IMR-90 (cell line): ENCODE data around the gene SDK1. TPM values are rescaled to one million over a fixed set of nuclear protein-coding genes. Genes with fewer than 3 reads are reported as not detected.

Experiments
- ATAC-seq: fragments of 200-7000 bp; cut with Tn5 transposase; 2 replicates; pipeline ENCODE4 v1.9.1; 2020; ENCODE audit warnings: low read depth, mild to moderate bottlenecking, moderate library complexity
- BruUV-seq: library from RNA; stranded (reverse); fragments of 400-500 nt; replicated peaks from 2 replicates; lab custom pipeline; 2021; lab: Mats Ljungman, UMichigan
- CTCF ChIA-PET: fragments of 300-600 bp; formaldehyde crosslinking; extraction: SDS; loops from one replicate; lab custom pipeline; 2021; ENCODE audit warnings: antibody characterized with exemption; lab: Yijun Ruan, JAX
- POLR2A ChIA-PET: fragments of 300-600 bp; sonication (Branson Sonifier 250); formaldehyde crosslinking; loops from one replicate; lab custom pipeline; 2022; ENCODE audit warnings: antibody characterized with exemption; ENCODE audit not compliant: unreplicated experiment; lab: Charles Lee
- DNase-seq: peaks from one replicate; pipeline ENCODE4 v3.0.0; 2013
- H2AFZ ChIP-seq: replicated peaks from 2 replicates; pipeline ENCODE3; 2013; ENCODE audit warnings: low read length, mild to moderate bottlenecking; ENCODE audit not compliant: poor library complexity
- H2AK5ac ChIP-seq: 2 replicates; pipeline ENCODE4 v1.6.1; 2013; ENCODE audit warnings: low read depth, low read length, inconsistent platforms
- H2AK9ac ChIP-seq: replicated peaks from 2 replicates; pipeline ENCODE3; 2013; ENCODE audit warnings: mild to moderate bottlenecking, low read depth, low read length, moderate library complexity; ENCODE audit not compliant: poor library complexity
- H2BK120ac ChIP-seq: 2 replicates; pipeline ENCODE4 v1.6.1; 2013; ENCODE audit warnings: low read depth, low read length, inconsistent platforms
- H2BK15ac ChIP-seq: 3 replicates; pipeline ENCODE4 v1.6.1; 2013; ENCODE audit warnings: low read depth, low read length, inconsistent platforms
- H2BK20ac ChIP-seq: 2 replicates; pipeline ENCODE4 v1.6.1; 2013; ENCODE audit warnings: low read depth, mild to moderate bottlenecking, inconsistent platforms, low read length, moderate library complexity
- H2BK5ac ChIP-seq: 2 replicates; pipeline ENCODE4 v1.6.1; 2013; ENCODE audit warnings: mild to moderate bottlenecking, low read depth, low read length, inconsistent platforms; ENCODE audit not compliant: poor library complexity, severe bottlenecking
- H3K14ac ChIP-seq: replicated peaks from 2 replicates; pipeline ENCODE4 v1.6.1; 2013; ENCODE audit warnings: low read depth, low read length, inconsistent platforms
- H3K18ac ChIP-seq: 2 replicates; pipeline ENCODE4 v1.6.1; 2013; ENCODE audit warnings: low read depth, low read length, control low read depth
- H3K23ac ChIP-seq: 2 replicates; pipeline ENCODE4 v1.6.1; 2013; ENCODE audit warnings: low read depth, low read length, inconsistent platforms
- H3K27ac ChIP-seq: 2 replicates; pipeline ENCODE4 v1.5.1; 2013; ENCODE audit warnings: mild to moderate bottlenecking, control low read depth, low read length; ENCODE audit not compliant: insufficient read depth
- H3K27me3 ChIP-seq: 2 replicates; pipeline ENCODE4 v1.6.1; 2013; ENCODE audit warnings: low read length; ENCODE audit not compliant: control insufficient read depth, insufficient read depth
- H3K36me3 ChIP-seq: 2 replicates; pipeline ENCODE4 v1.6.1; 2013; ENCODE audit warnings: low read length, mixed read lengths; ENCODE audit not compliant: control insufficient read depth, insufficient read depth
- H3K4ac ChIP-seq: 2 replicates; pipeline ENCODE4 v1.6.1; 2013; ENCODE audit warnings: low read depth, low read length, inconsistent platforms
- H3K4me1 ChIP-seq: 2 replicates; pipeline ENCODE4 v1.6.1; 2013; ENCODE audit warnings: low read length, mixed read lengths; ENCODE audit not compliant: control insufficient read depth, insufficient read depth
- H3K4me2 ChIP-seq: 2 replicates; pipeline ENCODE4 v1.6.1; 2013; ENCODE audit warnings: low read depth, mild to moderate bottlenecking, control low read depth, low read length, moderate library complexity
- H3K4me3 ChIP-seq: 2 replicates; pipeline ENCODE4 v1.5.1; 2013; ENCODE audit warnings: low read depth, mild to moderate bottlenecking, control low read depth, low read length, moderate library complexity; ENCODE audit not compliant: insufficient read depth
- H3K56ac ChIP-seq: 2 replicates; pipeline ENCODE4 v1.6.1; 2013; ENCODE audit warnings: low read length, inconsistent platforms; ENCODE audit not compliant: insufficient read depth; ENCODE audit errors: extremely low read depth
- H3K79me1 ChIP-seq, 2 experiments: 2 replicates each; pipeline ENCODE4 v1.6.1; 2013; ENCODE audit warnings: low read length in 2 of 2, inconsistent platforms in 1 of 2, low read depth in 1 of 2
- H3K9ac ChIP-seq: 2 replicates; pipeline ENCODE4 v1.6.1; 2013; ENCODE audit warnings: low read depth, low read length, control low read depth
- H3K9me1 ChIP-seq: 2 replicates; pipeline ENCODE4 v1.6.1; 2013; ENCODE audit warnings: low read length, inconsistent platforms; ENCODE audit not compliant: insufficient read depth
- H3K9me3 ChIP-seq: 2 replicates; pipeline ENCODE4 v1.6.1; 2013; ENCODE audit warnings: low read length; ENCODE audit not compliant: control insufficient read depth, insufficient read depth
- H4K20me1 ChIP-seq: 2 replicates; pipeline ENCODE4 v1.6.1; 2013; ENCODE audit warnings: low read length, inconsistent platforms; ENCODE audit not compliant: insufficient read depth
- H4K5ac ChIP-seq: 2 replicates; pipeline ENCODE4 v1.6.1; 2013; ENCODE audit warnings: mild to moderate bottlenecking, low read depth, low read length, control low read depth
- H4K8ac ChIP-seq, 2 experiments: 2 replicates each; pipeline ENCODE4 v1.6.1; 2013; ENCODE audit warnings: low read depth in 2 of 2, low read length in 2 of 2, control low read depth in 1 of 2, inconsistent platforms in 1 of 2
- H4K91ac ChIP-seq: 2 replicates; pipeline ENCODE4 v1.6.1; 2013; ENCODE audit warnings: low read depth, low read length, inconsistent platforms; ENCODE audit not compliant: insufficient read depth
- BHLHE40 ChIP-seq: fragments of 150-350 bp; IDR thresholded peaks from 2 replicates; pipeline ENCODE4 v1.6.1; 2016; ENCODE audit warnings: mild to moderate bottlenecking, low read depth, low read length
- CEBPB ChIP-seq: IDR thresholded peaks from 2 replicates; pipeline ENCODE4 v1.6.1; 2012; ENCODE audit warnings: low read depth, low read length, improper control_type of control experiment
- CHD1 ChIP-seq: IDR thresholded peaks from 2 replicates; pipeline ENCODE4 v1.6.1; 2012; ENCODE audit warnings: low read depth, low read length, improper control_type of control experiment
- CTCF ChIP-seq: conservative IDR thresholded peaks from 2 replicates; pipeline ENCODE4 v1.5.1; 2012; ENCODE audit warnings: mild to moderate bottlenecking, low read depth, low read length, improper control_type of control experiment
- ELK1 ChIP-seq: fragments of 150-350 bp; IDR thresholded peaks from 2 replicates; pipeline ENCODE4 v1.6.1; 2016; ENCODE audit warnings: low read depth, mild to moderate bottlenecking, low read length, moderate library complexity, borderline replicate concordance
- FOS ChIP-seq: fragments of 150-350 bp; IDR thresholded peaks from 2 replicates; pipeline ENCODE4 v1.6.1; 2016; ENCODE audit warnings: low read depth, low read length
- MAFK ChIP-seq: IDR thresholded peaks from 2 replicates; pipeline ENCODE4 v1.6.1; 2012; ENCODE audit warnings: low read depth, low read length, improper control_type of control experiment
- MAZ ChIP-seq: IDR thresholded peaks from 2 replicates; pipeline ENCODE4 v1.6.1; 2012; ENCODE audit warnings: low read depth, mild to moderate bottlenecking, low read length, improper control_type of control experiment, moderate library complexity, borderline replicate concordance
- MXI1 ChIP-seq: IDR thresholded peaks from 2 replicates; pipeline ENCODE4 v1.6.1; 2012; ENCODE audit warnings: low read depth, mild to moderate bottlenecking, low read length, moderate library complexity, borderline replicate concordance
- NFE2L2 ChIP-seq: fragments of 150-350 bp; IDR thresholded peaks from 2 replicates; pipeline ENCODE4 v1.6.1; 2016; ENCODE audit warnings: low read depth, mild to moderate bottlenecking, low read length
- POLR2A ChIP-seq: IDR thresholded peaks from 2 replicates; pipeline ENCODE4 v1.6.1; 2012; ENCODE audit warnings: mild to moderate bottlenecking, low read depth, low read length
- RAD21 ChIP-seq: IDR thresholded peaks from 2 replicates; pipeline ENCODE4 v1.6.1; 2012; ENCODE audit warnings: low read length, improper control_type of control experiment
- RCOR1 ChIP-seq: IDR thresholded peaks from 2 replicates; pipeline ENCODE4 v1.6.1; 2012; ENCODE audit warnings: mild to moderate bottlenecking, low read length, improper control_type of control experiment; ENCODE audit not compliant: insufficient replicate concordance
- RFX5 ChIP-seq: IDR thresholded peaks from 2 replicates; pipeline ENCODE4 v1.8.0; 2012; ENCODE audit warnings: low read depth, mild to moderate bottlenecking, low read length, moderate library complexity
- SMC3 ChIP-seq: fragments of 150-350 bp; IDR thresholded peaks from 2 replicates; pipeline ENCODE4 v1.6.1; 2016; ENCODE audit warnings: low read depth, mild to moderate bottlenecking, antibody characterized with exemption, low read length, moderate library complexity
- USF2 ChIP-seq: fragments of 150-350 bp; IDR thresholded peaks from 2 replicates; pipeline ENCODE4 v1.6.1; 2017; ENCODE audit warnings: mild to moderate bottlenecking, antibody characterized with exemption, low read length, low read depth
- WGBS, 2 experiments: methylation state at CpG; one replicate each; pipeline versions ENCODE4 v1.1.5 to v1.1.7; 2013; ENCODE audit warnings: missing lambda C conversion rate in 2 of 2; ENCODE audit not compliant: insufficient read length in 1 of 2; ENCODE audit errors: extremely low coverage in 2 of 2; 5-methylcytosine and 5-hydroxymethylcytosine counted together
- dilution Hi-C: fragments of 300-500 bp; cut with HindIII; formaldehyde crosslinking; loops from one replicate; pipeline ENCODE4 v1.14.3; 2018; ENCODE audit warnings: low sequenced_read_pairs; ENCODE audit not compliant: unreplicated experiment
- in situ Hi-C: fragments of 300-500 bp; cut with MboI; formaldehyde crosslinking; loops from 3 replicates; pipeline ENCODE4 v1.14.3; 2019; ENCODE audit warnings: low sequenced_read_pairs, inconsistent platforms, mixed read lengths
- intact Hi-C: fragments of 100-400 bp; cut with micrococcal nuclease; formaldehyde crosslinking; loops from 2 replicates; pipeline ENCODE4 v1.10.0; 2022
- polyA plus RNA-seq, 3 experiments: library from polyadenylated mRNA; depleted of rRNA; stranded (reverse); fragments of >200 nt; gene quantifications; 2 replicates each; pipeline ENCODE4 v1.2.3, GENCODE V29; 2012; ENCODE audit warnings: low replicate concordance in 1 of 3
- total RNA-seq: library from RNA; depleted of rRNA; stranded (reverse); fragments of >200 nt; gene quantifications from 2 replicates; pipeline ENCODE4 v1.2.3, GENCODE V29; 2012

The SDK1 gene
- total and polyA plus RNA-seq, 2 of the 4 experiments (the other 2 are of a cell fraction): 1.5 to 1.6 TPM

GRCh38 chr7:3430588-3430987 is 129.5 kb downstream of the SDK1 start:
- no peaks in the 10 kb centered on the region for H3K36me3 ChIP-seq
- 0 out of 2 replicates have a peak, but pooled peaks cover 2% of the 10 kb centered on the region for H3K27me3 ChIP-seq
- dilution Hi-C loops: no loop called here
- H2AFZ ChIP-seq: no peak overlapping the region
- H3K9me3 ChIP-seq: no peaks in the 10 kb centered on the region
- no peak overlapping the region for H2BK15ac ChIP-seq
- no peaks in the 10 kb centered on the region for H3K9me1 ChIP-seq
- no peak for TF ChIP-seq ELK1
- TF ChIP-seq CTCF: no peak
- TF ChIP-seq SMC3: no peak
- no peak for TF ChIP-seq NFE2L2
- no peak for TF ChIP-seq MXI1
- no peak for TF ChIP-seq MAFK
- TF ChIP-seq RCOR1: no peak
- TF ChIP-seq FOS: no peak
- TF ChIP-seq USF2: no peak
- TF ChIP-seq CEBPB: no peak
- no peak for TF ChIP-seq RFX5
- TF ChIP-seq POLR2A: no peak
- TF ChIP-seq CHD1: no peak
- no peak for TF ChIP-seq BHLHE40
- TF ChIP-seq RAD21: no peak
- no peak for TF ChIP-seq MAZ
- H3K56ac ChIP-seq: no peak overlapping the region
- no peak overlapping the region for H2BK5ac ChIP-seq
- 76% methylated on average over 4 of the region's 7 CpGs; no CpG with 5 or more reads in 1 of the 2 experiments for WGBS, 2 experiments
- no peak overlapping the region for H3K18ac ChIP-seq
- H2BK120ac ChIP-seq: no peak overlapping the region
- H3K4me2 ChIP-seq: no peak overlapping the region
- H3K4me1 ChIP-seq: peaks cover 1% of the 10 kb centered on the region; the same call in 1 of the 2 replicates
- no peak overlapping the region for H2AK5ac ChIP-seq
- ATAC-seq: no peak
- CTCF ChIA-PET: interaction anchor here (0.6 kb wide), 1 partner anchor 409 kb away, joined by 3 read pairs; no protein-coding TSS in a partner anchor
- no peak overlapping the region for H4K91ac ChIP-seq
- no peak overlapping the region for H2BK20ac ChIP-seq
- no peak overlapping the region for H3K4me3 ChIP-seq
- POLR2A ChIA-PET: no interaction called here
- no peak overlapping the region for H4K8ac ChIP-seq
- intact Hi-C loops: loop anchor here (10.0 kb wide), 2 partner anchors 126 to 566 kb away; partner anchors contain the start of gene SDK1
- no peaks in the 10 kb centered on the region for H4K20me1 ChIP-seq
- H3K14ac ChIP-seq: no peak overlapping the region
- H3K27ac ChIP-seq: no peak overlapping the region
- H4K5ac ChIP-seq: no peak overlapping the region
- H2AK9ac ChIP-seq: no peak overlapping the region
- BruUV-seq: no TSS peak
- DNase-seq: no peak
- H3K9ac ChIP-seq: no peak overlapping the region
- in situ Hi-C loops: no loop called here
- H3K23ac ChIP-seq: no peak overlapping the region
- H3K79me1 ChIP-seq: no peaks in the 10 kb centered on the region
- no peak overlapping the region for H3K4ac ChIP-seq
